HuH-7 (cell line): ENCODE data around the gene IFT88.

Experiments used
- DNase-seq: peaks from one replicate; pipeline ENCODE4 v3.0.0; 2011; ENCODE audit warnings: low spot score

IFT88 gene

GRCh38 chr13:20565115-20565736, 1.7 kb upstream of the IFT88 start:
- DNase-seq, result no peak

DNA sequence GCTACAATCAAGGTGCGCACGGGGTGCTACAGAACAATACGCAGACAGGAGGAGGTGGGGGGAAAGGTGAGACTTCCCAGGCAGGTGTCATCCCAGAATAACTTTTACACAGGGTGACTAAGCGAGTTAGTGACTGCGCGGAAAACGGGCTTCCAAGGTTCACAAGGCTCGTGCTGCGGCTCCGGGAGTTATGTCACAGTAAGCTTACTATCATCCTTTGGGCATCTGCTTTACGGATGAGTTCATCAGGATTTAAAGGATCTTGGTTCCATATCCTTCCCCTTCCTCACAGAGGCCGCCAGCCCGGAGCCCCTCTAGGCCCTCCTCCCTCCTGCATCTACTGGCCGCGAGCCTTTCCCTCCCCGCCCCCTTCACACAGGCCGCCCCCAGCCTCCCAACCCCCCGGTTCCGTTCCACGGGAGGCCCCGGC, 474 bp upstream of the IFT88 start:
- peak; percentile 12 for DNase-seq

DNA sequence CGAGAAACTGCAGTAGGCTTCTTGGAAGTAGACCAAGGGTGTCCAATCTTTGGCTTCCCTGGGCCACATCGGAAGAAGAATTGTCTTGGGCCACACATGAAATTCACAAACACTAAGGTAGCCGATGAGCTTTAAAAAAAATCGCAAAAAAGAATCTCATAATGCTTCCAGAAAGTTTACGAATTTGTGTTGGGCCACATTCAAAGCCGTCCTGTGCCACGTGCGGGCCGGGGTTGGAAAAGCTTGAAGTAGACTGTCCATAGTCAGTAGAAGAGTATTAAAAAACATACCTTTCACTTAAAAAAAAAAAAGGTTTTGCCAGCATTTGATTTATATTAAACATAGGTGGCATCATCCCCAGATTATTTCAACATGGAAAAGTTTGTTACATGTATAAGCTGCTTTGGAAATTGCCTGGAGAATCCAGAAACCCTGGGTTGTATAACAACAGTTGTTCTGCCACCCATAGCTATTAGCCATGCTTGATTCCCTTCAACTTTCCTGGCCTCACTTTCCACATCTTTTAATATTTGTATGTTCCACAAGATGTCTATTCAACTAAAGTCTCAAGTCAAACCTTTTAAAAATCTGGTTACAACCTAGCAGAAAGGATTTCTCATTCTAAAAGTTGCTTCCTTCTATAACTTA, 1.0 kb downstream of the IFT88 start:
- DNase-seq, result no peak

GRCh38 chr13:20570517-20570916, 3.6 kb downstream of the IFT88 start:
- no peak for DNase-seq

- DNase-seq, result no peak
Observed at GRCh38 chr13:20571676-20572075, 4.7 kb downstream of the IFT88 start.

GRCh38 chr13:20573186-20573585, 6.2 kb downstream of the IFT88 start:
- DNase-seq, result no peak

GRCh38 chr13:20573636-20574035, 6.7 kb downstream of the IFT88 start:
- no peak for DNase-seq

DNA sequence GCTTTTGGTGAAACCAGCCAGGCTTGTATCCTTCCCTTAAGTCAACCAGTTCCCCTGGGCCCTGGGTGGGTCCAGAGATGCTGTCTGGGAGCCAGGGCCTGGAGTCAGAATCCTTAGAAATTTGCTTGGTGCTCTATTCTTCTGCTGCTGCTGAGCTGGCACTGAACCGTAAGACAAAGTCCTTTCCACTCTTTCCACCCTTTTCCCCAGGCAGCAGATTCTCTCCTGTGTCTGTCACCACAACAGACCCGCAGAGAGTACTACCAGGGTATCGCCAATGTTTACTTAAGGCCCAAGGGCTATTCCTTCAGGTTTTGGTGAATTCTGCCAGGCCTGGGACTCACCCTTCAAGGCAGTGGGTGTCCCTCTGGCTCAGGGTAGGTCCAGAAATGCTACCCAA, 12.2 kb downstream of the IFT88 start:
- DNase-seq, result no peak

DNA sequence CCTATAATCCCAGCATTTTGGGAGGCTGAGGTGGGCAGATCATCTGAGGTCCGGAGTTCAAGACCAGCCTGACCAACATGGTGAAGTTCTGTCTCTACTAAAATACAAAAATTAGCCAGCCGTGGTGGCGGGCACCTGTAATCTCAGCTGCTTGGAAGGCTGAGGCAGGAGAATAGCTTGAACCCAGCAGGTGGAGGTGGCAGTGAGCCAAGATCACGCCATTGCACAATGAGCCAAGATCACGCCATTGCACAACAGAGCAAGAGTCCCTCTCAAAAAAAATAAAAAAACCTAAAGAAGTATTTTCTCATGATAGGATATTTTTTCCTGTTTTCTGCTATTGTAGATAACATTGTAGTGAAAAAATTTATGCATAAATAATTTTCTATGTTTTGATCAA, 13.3 kb downstream of the IFT88 start:
- DNase-seq, result no peak

GRCh38 chr13:20582026-20582425, 15.1 kb downstream of the IFT88 start:
- no peak for DNase-seq

- DNase-seq, result no peak
Observed at GRCh38 chr13:20583803-20584293, 16.9 kb downstream of the IFT88 start.

DNA sequence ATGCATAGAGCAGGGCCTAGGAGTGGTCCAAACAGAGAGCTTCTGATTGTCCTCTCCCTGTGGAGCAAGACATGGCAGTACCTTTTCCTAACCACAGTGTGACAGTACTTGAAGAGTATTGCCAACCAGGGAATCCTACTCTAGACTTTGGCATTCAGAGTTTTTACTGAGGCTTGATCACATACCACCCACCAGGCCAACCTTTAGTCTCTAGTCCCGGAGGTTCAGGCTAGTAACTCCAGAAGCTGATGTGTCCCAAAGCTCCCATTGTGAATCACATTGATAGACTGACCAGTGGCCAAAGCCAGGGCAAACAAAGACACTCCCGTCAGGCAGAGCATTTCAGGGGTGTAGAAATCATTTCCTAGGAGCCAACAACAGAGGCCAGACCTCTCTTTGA, 18.4 kb downstream of the IFT88 start:
- no peak for DNase-seq

DNA sequence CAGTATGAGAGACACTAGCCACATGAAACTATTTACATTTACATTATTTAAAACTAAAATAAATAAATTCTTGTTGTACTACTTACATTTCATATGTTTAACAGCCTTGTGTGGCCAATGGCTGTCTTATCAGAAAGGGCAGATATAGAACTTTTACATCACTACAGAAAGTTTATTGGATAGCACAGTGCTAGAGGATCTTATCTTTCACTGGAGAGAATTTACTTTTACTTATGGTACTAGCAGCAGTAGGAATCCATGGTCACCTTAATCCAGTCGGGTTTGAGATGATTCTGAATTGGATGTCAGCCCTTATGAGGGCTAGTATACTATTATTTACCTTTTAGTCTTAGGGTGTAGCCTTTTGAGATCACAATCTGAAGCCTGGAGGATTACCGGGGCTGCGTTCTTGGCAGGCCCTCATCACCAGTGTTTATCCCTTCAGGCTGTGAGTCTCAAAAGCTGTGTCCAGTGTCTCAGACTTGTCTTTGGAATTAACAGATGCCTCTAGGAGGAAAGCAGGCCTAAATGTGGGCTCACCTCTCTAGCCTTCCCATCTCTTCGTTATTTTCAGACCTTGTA, 21.7 kb downstream of the IFT88 start:
- no peak for DNase-seq

GRCh38 chr13:20590561-20590960, 23.6 kb downstream of the IFT88 start:
- no peak for DNase-seq

GRCh38 chr13:20592606-20593005, 25.6 kb downstream of the IFT88 start:
- no peak for DNase-seq

DNA sequence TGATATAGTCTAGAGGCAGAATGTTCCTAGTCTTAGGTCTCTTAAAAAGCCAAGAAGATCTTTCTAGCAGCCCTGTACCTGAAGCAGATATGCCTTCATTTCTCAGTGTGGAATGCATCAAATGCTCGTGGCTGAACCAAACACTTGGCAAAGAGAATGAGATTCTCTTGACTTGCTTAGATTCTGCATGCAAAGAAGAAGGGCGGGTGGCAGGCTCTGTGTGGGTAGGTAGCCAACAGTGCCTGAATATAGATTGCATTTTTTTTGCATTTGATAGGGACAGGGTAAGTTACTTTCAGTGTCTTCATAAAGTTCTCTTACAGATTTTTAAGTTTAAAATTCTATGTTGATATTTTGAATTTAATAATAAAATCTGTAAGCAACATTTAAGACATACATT, 27.3 kb downstream of the IFT88 start:
- DNase-seq, result no peak

GRCh38 chr13:20607015-20607414, 40.1 kb downstream of the IFT88 start:
- DNase-seq, result no peak

- DNase-seq, result no peak
Observed at GRCh38 chr13:20608438-20609020, 41.6 kb downstream of the IFT88 start.

- no peak for DNase-seq
Observed at GRCh38 chr13:20609145-20609544, 42.2 kb downstream of the IFT88 start.

GRCh38 chr13:20610006-20610405, 43.0 kb downstream of the IFT88 start:
- DNase-seq, result no peak

DNA sequence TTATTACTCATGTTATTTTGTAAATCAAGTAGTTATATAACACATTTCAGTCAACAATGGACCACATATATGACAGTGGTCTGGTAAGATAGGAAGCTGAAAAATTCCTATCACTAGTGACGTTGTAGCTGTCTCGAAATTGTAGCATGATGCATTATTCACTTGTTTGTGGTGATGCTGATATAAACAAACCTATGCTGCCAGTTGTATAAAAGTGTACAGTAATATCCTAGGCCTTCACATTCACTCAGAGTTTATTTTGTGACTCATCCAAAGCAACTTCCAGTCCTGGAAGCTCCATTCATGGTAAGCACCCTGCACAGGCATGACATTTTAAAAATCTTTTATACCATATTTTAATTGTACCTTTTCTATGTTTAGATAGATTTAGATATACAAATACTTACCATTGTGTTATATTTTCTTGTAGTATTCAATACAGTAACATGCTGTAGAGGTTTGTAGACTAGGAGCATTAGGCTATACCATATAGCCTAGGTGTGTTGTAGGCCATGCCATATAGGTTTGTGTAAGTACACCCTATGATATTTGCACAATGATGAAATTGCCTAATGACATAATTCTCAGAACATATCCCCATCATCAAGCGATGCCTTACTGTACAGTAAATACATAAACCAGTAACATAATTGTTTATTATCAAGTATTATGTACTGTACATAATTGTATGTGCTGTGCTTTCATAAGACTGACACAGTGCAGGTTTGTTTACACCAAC, 49.3 kb downstream of the IFT88 start:
- DNase-seq, result no peak

DNA sequence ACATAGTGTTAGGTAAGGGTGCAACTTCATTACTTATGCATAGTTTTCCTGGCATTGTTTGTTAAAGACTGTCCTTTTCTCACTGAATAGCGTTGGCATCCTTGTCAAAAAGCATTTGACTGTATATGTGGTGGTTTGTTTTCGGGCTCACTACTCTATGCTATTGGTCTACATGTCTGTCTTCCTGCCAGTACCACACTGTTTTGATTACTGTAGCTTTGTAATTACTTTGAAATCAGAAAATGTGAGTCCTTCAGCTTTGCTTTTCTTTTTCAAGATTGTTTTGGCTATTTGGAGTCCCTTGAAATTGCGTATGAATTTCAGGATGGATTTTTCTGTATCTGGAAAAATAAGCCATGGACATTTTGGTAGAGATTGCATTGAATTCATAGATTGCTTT, 56.0 kb downstream of the IFT88 start:
- DNase-seq, result no peak

- no peak for DNase-seq
Observed at GRCh38 chr13:20624213-20624612, 57.3 kb downstream of the IFT88 start.
